AG10803 (cell line): ENCODE results near the gene YBX1.

Source experiments
- DNase-seq: peaks from one replicate; pipeline ENCODE4 v3.0.0; 2010; ENCODE audit warnings: low read depth
- H3K4me3 ChIP-seq: 2 replicates; pipeline ENCODE4 v1.5.1; 2011; ENCODE audit warnings: mild to moderate bottlenecking, low read length, control low read depth
- TF ChIP-seq, protein P1 (sequence below): conservative IDR thresholded peaks from 2 replicates; pipeline ENCODE4 v1.5.1; 2011; ENCODE audit warnings: mild to moderate bottlenecking, low read length, control low read depth, inconsistent platforms

The YBX1 gene

GRCh38 chr1:42686418-42686817, 4.2 kb downstream of the YBX1 start:
- no peak overlapping the region for H3K4me3 ChIP-seq
- TF ChIP-seq, protein P1, sequence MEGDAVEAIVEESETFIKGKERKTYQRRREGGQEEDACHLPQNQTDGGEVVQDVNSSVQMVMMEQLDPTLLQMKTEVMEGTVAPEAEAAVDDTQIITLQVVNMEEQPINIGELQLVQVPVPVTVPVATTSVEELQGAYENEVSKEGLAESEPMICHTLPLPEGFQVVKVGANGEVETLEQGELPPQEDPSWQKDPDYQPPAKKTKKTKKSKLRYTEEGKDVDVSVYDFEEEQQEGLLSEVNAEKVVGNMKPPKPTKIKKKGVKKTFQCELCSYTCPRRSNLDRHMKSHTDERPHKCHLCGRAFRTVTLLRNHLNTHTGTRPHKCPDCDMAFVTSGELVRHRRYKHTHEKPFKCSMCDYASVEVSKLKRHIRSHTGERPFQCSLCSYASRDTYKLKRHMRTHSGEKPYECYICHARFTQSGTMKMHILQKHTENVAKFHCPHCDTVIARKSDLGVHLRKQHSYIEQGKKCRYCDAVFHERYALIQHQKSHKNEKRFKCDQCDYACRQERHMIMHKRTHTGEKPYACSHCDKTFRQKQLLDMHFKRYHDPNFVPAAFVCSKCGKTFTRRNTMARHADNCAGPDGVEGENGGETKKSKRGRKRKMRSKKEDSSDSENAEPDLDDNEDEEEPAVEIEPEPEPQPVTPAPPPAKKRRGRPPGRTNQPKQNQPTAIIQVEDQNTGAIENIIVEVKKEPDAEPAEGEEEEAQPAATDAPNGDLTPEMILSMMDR, result no peak
- DNase-seq, result no peak

GRCh38 chr1:42689912-42690311, 7.7 kb downstream of the YBX1 start:
- TF ChIP-seq, protein P1, result no peak
- H3K4me3 ChIP-seq, result no peak overlapping the region
- DNase-seq, result no peak

DNA sequence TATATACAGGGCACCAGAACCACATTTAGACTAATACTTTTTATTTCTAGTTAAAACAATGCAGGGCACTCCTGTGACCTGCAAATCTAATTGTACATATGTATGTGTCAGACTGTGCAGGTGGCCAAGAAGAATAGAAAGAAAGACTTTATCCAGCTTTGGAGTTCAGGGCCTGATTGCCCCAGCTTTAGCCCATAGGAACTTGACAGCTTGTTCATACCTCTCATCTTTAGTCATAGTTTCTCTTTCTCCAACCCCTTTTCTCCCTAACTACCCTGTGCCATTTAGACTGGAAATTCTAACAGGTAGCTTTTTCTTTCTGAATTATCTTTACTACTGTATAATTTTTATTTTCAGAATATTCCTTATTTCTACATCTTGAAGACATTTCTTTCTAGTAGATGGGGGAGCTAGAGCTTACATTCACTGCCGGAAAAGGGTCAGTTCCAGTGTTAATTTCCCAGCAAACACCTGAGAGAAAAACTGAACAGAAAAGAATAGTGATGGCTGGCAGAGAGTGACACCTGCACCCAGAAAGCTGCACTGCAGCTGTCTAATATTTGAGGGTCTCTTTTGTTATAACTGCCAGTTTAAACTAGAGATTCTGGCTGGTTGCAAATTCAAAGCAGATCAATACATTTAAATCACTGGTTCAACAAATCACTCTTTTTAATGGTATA, 8.4 kb downstream of the YBX1 start:
- TF ChIP-seq, protein P1, result no peak

GRCh38 chr1:42691157-42691498, 8.9 kb downstream of the YBX1 start:
- TF ChIP-seq, protein P1, result no peak
- no peak overlapping the region for H3K4me3 ChIP-seq
- DNase-seq, result no peak

More for the DNA sequence above, 8.4 kb downstream of the YBX1 start:
- H3K4me3 ChIP-seq, result no peak overlapping the region
- DNase-seq, result no peak

DNA sequence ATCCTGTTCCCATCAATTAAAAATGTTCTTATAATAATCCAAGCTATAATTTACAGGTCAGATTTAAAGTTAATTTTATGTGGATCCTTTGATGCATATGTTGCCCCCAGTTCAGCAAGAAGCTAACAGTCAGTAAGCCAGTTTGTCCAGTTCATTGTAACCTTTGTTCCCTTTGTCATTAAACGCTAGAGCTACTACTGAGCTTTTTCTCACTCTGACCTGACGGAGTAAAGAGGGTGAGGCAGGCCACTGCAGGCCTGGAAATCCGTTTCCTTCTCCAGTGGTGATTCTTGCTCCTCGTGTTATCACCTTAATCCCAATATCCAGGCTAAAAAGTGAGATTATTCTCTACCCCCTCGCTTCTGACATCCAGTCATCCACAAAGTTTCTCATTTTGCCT, 10.2 kb downstream of the YBX1 start:
- TF ChIP-seq, protein P1, result no peak
- DNase-seq, result no peak
- no peak overlapping the region for H3K4me3 ChIP-seq

DNA sequence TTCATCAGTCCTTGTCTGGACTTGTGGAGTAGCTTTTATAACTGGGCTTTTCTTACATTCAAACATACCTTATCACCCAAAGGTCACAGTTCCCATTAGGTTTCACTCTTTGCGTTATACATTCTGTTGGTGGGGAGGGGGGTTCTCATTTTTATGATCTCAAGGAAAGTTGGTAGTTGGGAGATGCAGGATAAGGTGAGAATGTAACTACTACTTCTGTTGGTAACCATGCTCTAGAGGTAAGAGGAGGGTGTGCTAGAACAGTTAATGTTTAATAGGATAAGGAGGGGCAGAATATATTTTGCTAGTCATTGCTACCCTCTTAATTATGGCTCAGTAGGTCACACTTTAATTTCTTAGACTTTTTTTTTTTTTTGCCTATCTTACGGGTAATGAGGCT, 10.7 kb downstream of the YBX1 start:
- DNase-seq, result no peak
- TF ChIP-seq, protein P1, result no peak
- no peak overlapping the region for H3K4me3 ChIP-seq

DNA sequence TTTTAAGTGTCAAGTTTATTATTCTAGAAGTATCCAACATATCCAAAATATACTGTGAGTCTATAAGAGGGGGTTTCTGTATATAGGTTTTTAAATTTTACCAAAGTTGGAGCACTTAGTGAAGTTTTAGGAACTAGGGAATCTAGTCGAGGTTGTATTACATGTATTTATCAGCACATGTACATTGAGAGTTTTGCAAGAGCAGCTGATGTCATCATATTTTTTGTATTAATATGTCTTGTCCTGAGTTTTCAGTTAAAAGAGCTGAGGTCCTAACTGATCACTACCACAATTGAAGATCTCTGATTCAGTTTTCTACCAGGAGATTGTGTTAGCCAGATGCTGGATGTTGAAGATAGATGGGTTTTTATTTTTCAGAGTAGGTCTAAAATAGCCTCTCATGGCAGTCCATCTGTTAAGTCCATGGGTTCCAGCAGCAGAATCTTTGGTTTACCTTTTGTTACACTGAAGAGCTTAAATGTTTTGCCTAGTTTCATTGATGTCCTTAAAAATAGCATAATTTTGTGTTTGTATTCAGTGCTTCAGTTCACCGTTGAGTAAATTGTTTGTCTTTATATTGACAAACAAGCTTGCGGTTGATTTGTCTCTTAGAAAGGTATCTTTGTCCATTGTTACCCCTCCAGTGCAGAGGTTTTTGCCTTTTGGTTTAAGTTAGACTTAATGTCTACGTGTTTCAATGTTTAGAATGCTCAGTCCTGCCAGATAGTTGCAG, 16.0 kb downstream of the YBX1 start:
- no peak for DNase-seq
- H3K4me3 ChIP-seq, result no peak overlapping the region
- TF ChIP-seq, protein P1, result no peak
